ENCODE results near the gene PLBD2.
A peak's percentile ranks its signal among the peaks of the same experiment; 100 is the strongest.

PLBD2 gene

GRCh38 chr12:113437729-113438100 lies 79.3 kb downstream of the PLBD2 start:
- ChIA-PET CTCF (no interaction called here), POLR2A (no interaction called here)
- H3K4me3 ChIP-seq (ENCODE audit: low read depth, low read length): no peak overlapping the region
- no peak for TF ChIP-seq CTCF (IDR thresholded peaks at IDR 0.05; ENCODE audit: insufficient read depth, low read length, missing control alignments)
- DNase-seq (ENCODE audit: low read depth, low spot score): no peak

- no peak for DNase-seq (ENCODE audit: low read depth, low spot score)
- TF ChIP-seq CTCF (IDR thresholded peaks at IDR 0.05; ENCODE audit: insufficient read depth, low read length, missing control alignments): no peak
- ChIA-PET CTCF (no interaction called here), POLR2A (no interaction called here)
- no peak overlapping the region for H3K4me3 ChIP-seq (ENCODE audit: low read depth, low read length)
Measured at GRCh38 chr12:113438523-113439300, 80.3 kb downstream of the PLBD2 start.

GRCh38 chr12:113439301-113439597 lies 80.9 kb downstream of the PLBD2 start:
- CTCF ChIA-PET: interaction anchor here (0.9 to 2.7 kb wide), 3 partner anchors 10 to 14 kb away, joined by 3 to 16 read pairs (median 5); no protein-coding TSS in a partner anchor
- POLR2A ChIA-PET: no interaction called here
- H3K4me3 ChIP-seq (ENCODE audit: low read depth, low read length): no peak overlapping the region
- TF ChIP-seq CTCF (IDR thresholded peaks at IDR 0.05; ENCODE audit: insufficient read depth, low read length, missing control alignments): no peak
- DNase-seq (ENCODE audit: low read depth, low spot score): no peak

- no peak overlapping the region for H3K4me3 ChIP-seq (ENCODE audit: low read depth, low read length)
- DNase-seq (ENCODE audit: low read depth, low spot score): no peak
- ChIA-PET POLR2A (no interaction called here), CTCF (interaction anchor here (0.9 to 2.7 kb wide), 4 partner anchors 10 to 126 kb away, joined by 3 to 16 read pairs (median 4); no protein-coding TSS in a partner anchor)
- TF ChIP-seq CTCF (IDR thresholded peaks at IDR 0.05; ENCODE audit: insufficient read depth, low read length, missing control alignments): peak; percentile 76
Measured at GRCh38 chr12:113439606-113440030, 81.2 kb downstream of the PLBD2 start.

GRCh38 chr12:113440336-113440735 lies 81.9 kb downstream of the PLBD2 start:
- no peak overlapping the region for H3K4me3 ChIP-seq (ENCODE audit: low read depth, low read length)
- TF ChIP-seq CTCF (IDR thresholded peaks at IDR 0.05; ENCODE audit: insufficient read depth, low read length, missing control alignments): no peak
- CTCF ChIA-PET: interaction anchor here (0.5 to 2.7 kb wide), 8 partner anchors 11 to 473 kb away, joined by 3 to 16 read pairs (median 4); no protein-coding TSS in a partner anchor
- POLR2A ChIA-PET: no interaction called here
- no peak for DNase-seq (ENCODE audit: low read depth, low spot score)
